SK-N-SH treated with all-trans-retinoic acid at 6 μM for 48 hours (cell line): ENCODE measurements around the gene TMEM178A.

Experiments used
- ATAC-seq: fragments of 200-7000 bp; cut with Tn5 transposase; 3 replicates; pipeline ENCODE4 v1.9.1; 2020; ENCODE audit warnings: mild to moderate bottlenecking, moderate library complexity
- ARNTL ChIP-seq: fragments of 450-650 bp; formaldehyde crosslinking; IDR thresholded peaks from 2 replicates; pipeline ENCODE4 v1.5.0; 2020; ENCODE audit warnings: low read depth, mild to moderate bottlenecking, moderate library complexity, borderline replicate concordance
- BACH2 ChIP-seq: fragments of 250-450 bp; sonication (Bioruptor Pico); IDR thresholded peaks from 2 replicates; pipeline ENCODE4 v1.9.0; 2021; ENCODE audit warnings: mild to moderate bottlenecking, borderline replicate concordance
- CSDC2 ChIP-seq: fragments of 250-450 bp; sonication (Bioruptor Pico); IDR thresholded peaks from 2 replicates; pipeline ENCODE4 v1.5.0; 2020; ENCODE audit warnings: mild to moderate bottlenecking, moderate library complexity
- ESRRG ChIP-seq: fragments of 250-450 bp; sonication (Bioruptor Pico); IDR thresholded peaks from 2 replicates; pipeline ENCODE4 v1.6.1; 2021; ENCODE audit warnings: mild to moderate bottlenecking
- GLIS3 ChIP-seq: fragments of 250-450 bp; sonication (Bioruptor Pico); IDR thresholded peaks from 2 replicates; pipeline ENCODE4 v1.5.0; 2020; ENCODE audit warnings: mild to moderate bottlenecking, moderate library complexity
- ISL1 ChIP-seq: fragments of 250-450 bp; sonication (Bioruptor Pico); IDR thresholded peaks from 2 replicates; pipeline ENCODE4 v2.1.2; 2022; ENCODE audit warnings: mild to moderate bottlenecking, moderate library complexity
- RARB ChIP-seq: fragments of 250-450 bp; sonication (Bioruptor Pico); IDR thresholded peaks from 2 replicates; pipeline ENCODE4 v1.8.0; 2021; ENCODE audit warnings: mild to moderate bottlenecking, moderate library complexity
- SNAI2 ChIP-seq: fragments of 250-450 bp; sonication (Bioruptor Pico); IDR thresholded peaks from 2 replicates; pipeline ENCODE4 v1.5.0; 2020; ENCODE audit warnings: mild to moderate bottlenecking, moderate library complexity
- TCF4 ChIP-seq: fragments of 250-450 bp; sonication (Bioruptor Pico); IDR thresholded peaks from 2 replicates; pipeline ENCODE4 v1.8.0; 2021; ENCODE audit warnings: mild to moderate bottlenecking, moderate library complexity, borderline replicate concordance
- TOX ChIP-seq: fragments of 250-450 bp; sonication (Bioruptor Pico); IDR thresholded peaks from 2 replicates; pipeline ENCODE4 v1.8.0; 2021; ENCODE audit warnings: mild to moderate bottlenecking, moderate library complexity, borderline replicate concordance
- ZC3H10 ChIP-seq: fragments of 250-450 bp; sonication (Bioruptor Pico); IDR thresholded peaks from 2 replicates; pipeline ENCODE4 v1.5.1; 2021; ENCODE audit warnings: mild to moderate bottlenecking, moderate library complexity
- ZFP3 ChIP-seq: fragments of 250-450 bp; sonication (Bioruptor Pico); IDR thresholded peaks from 2 replicates; pipeline ENCODE4 v1.5.0; 2020; ENCODE audit warnings: mild to moderate bottlenecking, moderate library complexity
- ZFP30 ChIP-seq: fragments of 450-650 bp; formaldehyde crosslinking; IDR thresholded peaks from 2 replicates; pipeline ENCODE4 v1.5.0; 2022; ENCODE audit warnings: mild to moderate bottlenecking, moderate library complexity
- ZNF565 ChIP-seq: fragments of 450-650 bp; formaldehyde crosslinking; conservative IDR thresholded peaks from 2 replicates; pipeline ENCODE4 v1.5.0; 2020; ENCODE audit warnings: low read depth, mild to moderate bottlenecking, moderate library complexity
- ZNF70 ChIP-seq: fragments of 450-650 bp; formaldehyde crosslinking; IDR thresholded peaks from 2 replicates; pipeline ENCODE4 v1.5.0; 2020; ENCODE audit warnings: mild to moderate bottlenecking, moderate library complexity
- ZNF8 ChIP-seq: fragments of 450-650 bp; formaldehyde crosslinking; IDR thresholded peaks from 2 replicates; pipeline ENCODE4 v1.5.0; 2020; ENCODE audit warnings: mild to moderate bottlenecking, moderate library complexity
- TF ChIP-seq, protein P1 (sequence below): fragments of 250-450 bp; sonication (Bioruptor Pico); IDR thresholded peaks from 2 replicates; pipeline ENCODE4 v1.8.0; 2021; ENCODE audit warnings: low read depth, mild to moderate bottlenecking, moderate library complexity, borderline replicate concordance
- TF ChIP-seq, protein P2 (sequence below): fragments of 250-450 bp; sonication (Bioruptor Pico); IDR thresholded peaks from 2 replicates; pipeline ENCODE4 v1.5.1; 2020; ENCODE audit warnings: low read depth, mild to moderate bottlenecking, moderate library complexity
- TF ChIP-seq, protein P3 (sequence below): fragments of 250-450 bp; sonication (Bioruptor Pico); IDR thresholded peaks from 2 replicates; pipeline ENCODE4 v1.5.0; 2020; ENCODE audit warnings: mild to moderate bottlenecking, moderate library complexity
- TF ChIP-seq, protein P4 (sequence below): fragments of 250-450 bp; sonication (Bioruptor Pico); IDR thresholded peaks from 2 replicates; pipeline ENCODE4 v1.5.1; 2021; ENCODE audit warnings: mild to moderate bottlenecking, moderate library complexity
- TF ChIP-seq, protein P5 (sequence below): fragments of 250-450 bp; sonication (Bioruptor Pico); IDR thresholded peaks from 2 replicates; pipeline ENCODE4 v1.8.0; 2020; ENCODE audit warnings: mild to moderate bottlenecking, moderate library complexity, borderline replicate concordance

Gene TMEM178A

DNA sequence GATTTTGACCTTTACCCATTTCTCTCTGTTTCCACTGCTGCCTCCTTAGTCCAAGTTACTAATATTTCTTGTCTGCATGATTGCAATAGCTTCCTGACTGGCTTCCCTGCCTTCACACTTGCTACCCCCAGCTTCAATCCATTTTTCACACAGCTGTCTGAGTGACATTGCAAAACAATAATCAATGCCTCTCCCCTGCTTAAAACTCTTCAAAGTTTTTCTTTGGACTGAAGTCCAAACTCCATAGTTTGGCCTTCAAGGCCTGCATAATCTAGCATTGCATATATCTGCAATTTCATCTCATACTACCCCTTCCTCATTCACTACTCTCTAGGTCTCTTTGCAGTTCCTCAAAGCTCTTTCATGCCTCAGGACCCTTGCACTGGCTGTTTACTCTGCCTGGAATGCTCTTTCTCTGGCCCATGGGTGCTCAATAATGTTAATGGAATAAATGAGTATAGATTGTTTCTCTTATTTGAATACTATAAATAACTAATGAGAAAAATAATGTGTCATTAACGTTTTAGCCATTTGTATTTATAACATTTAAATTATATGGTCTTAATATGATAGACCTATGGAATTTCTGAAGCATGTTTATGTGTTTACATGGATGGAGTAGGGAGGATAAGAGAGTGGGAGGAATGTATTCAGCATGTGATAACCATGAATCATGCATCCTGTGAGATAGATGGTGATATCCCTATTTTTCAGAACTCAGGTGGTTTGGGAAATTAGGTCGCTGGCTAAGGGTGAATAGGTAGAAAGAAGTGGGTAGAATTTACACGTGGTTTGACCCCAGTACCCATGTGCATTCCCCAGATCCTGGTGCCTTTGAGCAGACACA is 5.7 kb upstream of the TMEM178A start:
- TF ChIP-seq ISL1 (CRISPR knock-in tag) (no peak), ZC3H10 (CRISPR knock-in tag) (no peak), TCF4 (CRISPR knock-in tag) (no peak), SNAI2 (CRISPR knock-in tag) (no peak), ARNTL (no peak), ZNF70 (CRISPR knock-in tag) (no peak), CSDC2 (no peak), TOX (no peak), ZFP3 (no peak), ZNF8 (CRISPR knock-in tag) (no peak), GLIS3 (CRISPR knock-in tag) (no peak)
- TF ChIP-seq, protein P1, sequence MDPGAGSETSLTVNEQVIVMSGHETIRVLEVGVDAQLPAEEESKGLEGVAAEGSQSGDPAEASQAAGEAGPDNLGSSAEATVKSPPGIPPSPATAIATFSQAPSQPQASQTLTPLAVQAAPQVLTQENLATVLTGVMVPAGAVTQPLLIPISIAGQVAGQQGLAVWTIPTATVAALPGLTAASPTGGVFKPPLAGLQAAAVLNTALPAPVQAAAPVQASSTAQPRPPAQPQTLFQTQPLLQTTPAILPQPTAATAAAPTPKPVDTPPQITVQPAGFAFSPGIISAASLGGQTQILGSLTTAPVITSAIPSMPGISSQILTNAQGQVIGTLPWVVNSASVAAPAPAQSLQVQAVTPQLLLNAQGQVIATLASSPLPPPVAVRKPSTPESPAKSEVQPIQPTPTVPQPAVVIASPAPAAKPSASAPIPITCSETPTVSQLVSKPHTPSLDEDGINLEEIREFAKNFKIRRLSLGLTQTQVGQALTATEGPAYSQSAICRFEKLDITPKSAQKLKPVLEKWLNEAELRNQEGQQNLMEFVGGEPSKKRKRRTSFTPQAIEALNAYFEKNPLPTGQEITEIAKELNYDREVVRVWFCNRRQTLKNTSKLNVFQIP (CRISPR knock-in tag), result no peak
- TF ChIP-seq, protein P2, sequence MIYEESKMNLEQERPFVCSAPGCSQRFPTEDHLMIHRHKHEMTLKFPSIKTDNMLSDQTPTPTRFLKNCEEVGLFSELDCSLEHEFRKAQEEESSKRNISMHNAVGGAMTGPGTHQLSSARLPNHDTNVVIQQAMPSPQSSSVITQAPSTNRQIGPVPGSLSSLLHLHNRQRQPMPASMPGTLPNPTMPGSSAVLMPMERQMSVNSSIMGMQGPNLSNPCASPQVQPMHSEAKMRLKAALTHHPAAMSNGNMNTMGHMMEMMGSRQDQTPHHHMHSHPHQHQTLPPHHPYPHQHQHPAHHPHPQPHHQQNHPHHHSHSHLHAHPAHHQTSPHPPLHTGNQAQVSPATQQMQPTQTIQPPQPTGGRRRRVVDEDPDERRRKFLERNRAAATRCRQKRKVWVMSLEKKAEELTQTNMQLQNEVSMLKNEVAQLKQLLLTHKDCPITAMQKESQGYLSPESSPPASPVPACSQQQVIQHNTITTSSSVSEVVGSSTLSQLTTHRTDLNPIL (CRISPR knock-in tag), result no peak
- TF ChIP-seq, protein P3, sequence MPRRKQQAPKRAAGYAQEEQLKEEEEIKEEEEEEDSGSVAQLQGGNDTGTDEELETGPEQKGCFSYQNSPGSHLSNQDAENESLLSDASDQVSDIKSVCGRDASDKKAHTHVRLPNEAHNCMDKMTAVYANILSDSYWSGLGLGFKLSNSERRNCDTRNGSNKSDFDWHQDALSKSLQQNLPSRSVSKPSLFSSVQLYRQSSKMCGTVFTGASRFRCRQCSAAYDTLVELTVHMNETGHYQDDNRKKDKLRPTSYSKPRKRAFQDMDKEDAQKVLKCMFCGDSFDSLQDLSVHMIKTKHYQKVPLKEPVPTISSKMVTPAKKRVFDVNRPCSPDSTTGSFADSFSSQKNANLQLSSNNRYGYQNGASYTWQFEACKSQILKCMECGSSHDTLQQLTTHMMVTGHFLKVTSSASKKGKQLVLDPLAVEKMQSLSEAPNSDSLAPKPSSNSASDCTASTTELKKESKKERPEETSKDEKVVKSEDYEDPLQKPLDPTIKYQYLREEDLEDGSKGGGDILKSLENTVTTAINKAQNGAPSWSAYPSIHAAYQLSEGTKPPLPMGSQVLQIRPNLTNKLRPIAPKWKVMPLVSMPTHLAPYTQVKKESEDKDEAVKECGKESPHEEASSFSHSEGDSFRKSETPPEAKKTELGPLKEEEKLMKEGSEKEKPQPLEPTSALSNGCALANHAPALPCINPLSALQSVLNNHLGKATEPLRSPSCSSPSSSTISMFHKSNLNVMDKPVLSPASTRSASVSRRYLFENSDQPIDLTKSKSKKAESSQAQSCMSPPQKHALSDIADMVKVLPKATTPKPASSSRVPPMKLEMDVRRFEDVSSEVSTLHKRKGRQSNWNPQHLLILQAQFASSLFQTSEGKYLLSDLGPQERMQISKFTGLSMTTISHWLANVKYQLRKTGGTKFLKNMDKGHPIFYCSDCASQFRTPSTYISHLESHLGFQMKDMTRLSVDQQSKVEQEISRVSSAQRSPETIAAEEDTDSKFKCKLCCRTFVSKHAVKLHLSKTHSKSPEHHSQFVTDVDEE (CRISPR knock-in tag), result no peak
- no peak for ATAC-seq

DNA sequence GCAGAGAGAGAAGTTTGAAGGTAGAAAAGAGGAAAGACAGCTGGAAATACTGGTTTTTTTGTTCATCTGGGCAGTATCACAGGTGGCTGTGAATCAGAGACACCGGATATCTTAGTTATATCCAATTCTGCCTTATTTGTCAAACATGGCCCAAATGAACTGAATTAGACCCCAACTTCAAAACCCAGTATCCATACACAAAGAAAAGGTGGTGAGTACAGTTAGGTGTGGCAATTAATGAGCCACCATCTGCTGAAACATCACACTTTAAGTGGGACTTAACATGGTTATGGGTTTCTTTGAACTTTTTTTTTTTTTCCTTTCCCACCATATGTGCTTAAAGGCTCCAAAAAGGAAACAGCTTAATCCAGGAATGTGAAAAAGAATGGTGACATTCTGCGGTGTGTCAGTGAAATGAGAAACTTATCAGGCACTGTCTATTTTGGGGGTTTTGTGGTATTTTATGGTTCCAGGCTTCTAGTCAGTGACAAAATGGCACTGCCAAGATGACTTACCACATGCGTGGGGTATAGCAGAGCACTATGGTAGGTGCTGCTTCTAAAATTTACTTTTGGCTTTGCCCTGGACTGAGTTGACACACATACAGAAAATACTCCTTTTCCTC is 5.0 kb upstream of the TMEM178A start:
- ATAC-seq, result no peak
- TF ChIP-seq ZNF565 (CRISPR knock-in tag) (no peak), ESRRG (CRISPR knock-in tag) (no peak), RARB (CRISPR knock-in tag) (no peak), ZNF70 (CRISPR knock-in tag) (no peak), GLIS3 (CRISPR knock-in tag) (no peak), ARNTL (no peak), ZNF8 (CRISPR knock-in tag) (no peak)
- TF ChIP-seq, protein P4, sequence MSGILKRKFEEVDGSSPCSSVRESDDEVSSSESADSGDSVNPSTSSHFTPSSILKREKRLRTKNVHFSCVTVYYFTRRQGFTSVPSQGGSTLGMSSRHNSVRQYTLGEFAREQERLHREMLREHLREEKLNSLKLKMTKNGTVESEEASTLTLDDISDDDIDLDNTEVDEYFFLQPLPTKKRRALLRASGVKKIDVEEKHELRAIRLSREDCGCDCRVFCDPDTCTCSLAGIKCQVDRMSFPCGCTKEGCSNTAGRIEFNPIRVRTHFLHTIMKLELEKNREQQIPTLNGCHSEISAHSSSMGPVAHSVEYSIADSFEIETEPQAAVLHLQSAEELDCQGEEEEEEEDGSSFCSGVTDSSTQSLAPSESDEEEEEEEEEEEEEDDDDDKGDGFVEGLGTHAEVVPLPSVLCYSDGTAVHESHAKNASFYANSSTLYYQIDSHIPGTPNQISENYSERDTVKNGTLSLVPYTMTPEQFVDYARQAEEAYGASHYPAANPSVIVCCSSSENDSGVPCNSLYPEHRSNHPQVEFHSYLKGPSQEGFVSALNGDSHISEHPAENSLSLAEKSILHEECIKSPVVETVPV (CRISPR knock-in tag), result no peak
- TF ChIP-seq, protein P1 (CRISPR knock-in tag), result no peak

DNA sequence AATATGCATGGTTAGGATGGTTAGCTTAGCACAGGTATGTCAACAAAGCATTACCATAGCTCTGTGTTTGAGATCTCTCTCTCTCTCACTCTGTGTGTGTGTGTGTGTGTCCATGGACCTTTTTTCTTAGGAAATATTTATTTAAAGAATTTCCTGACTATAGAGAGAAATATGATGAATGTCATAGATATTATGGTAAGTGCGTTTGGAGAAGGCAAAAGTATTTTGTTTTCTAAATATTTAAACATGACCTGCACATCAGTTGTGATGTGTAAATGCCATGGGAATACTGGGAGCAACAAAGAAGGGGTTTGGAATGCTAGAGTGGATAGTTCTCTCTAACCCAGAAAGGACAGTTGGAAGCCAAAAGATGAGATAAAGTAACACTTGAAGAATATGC is 3.9 kb upstream of the TMEM178A start:
- ATAC-seq, result no peak
- TF ChIP-seq, protein P5, sequence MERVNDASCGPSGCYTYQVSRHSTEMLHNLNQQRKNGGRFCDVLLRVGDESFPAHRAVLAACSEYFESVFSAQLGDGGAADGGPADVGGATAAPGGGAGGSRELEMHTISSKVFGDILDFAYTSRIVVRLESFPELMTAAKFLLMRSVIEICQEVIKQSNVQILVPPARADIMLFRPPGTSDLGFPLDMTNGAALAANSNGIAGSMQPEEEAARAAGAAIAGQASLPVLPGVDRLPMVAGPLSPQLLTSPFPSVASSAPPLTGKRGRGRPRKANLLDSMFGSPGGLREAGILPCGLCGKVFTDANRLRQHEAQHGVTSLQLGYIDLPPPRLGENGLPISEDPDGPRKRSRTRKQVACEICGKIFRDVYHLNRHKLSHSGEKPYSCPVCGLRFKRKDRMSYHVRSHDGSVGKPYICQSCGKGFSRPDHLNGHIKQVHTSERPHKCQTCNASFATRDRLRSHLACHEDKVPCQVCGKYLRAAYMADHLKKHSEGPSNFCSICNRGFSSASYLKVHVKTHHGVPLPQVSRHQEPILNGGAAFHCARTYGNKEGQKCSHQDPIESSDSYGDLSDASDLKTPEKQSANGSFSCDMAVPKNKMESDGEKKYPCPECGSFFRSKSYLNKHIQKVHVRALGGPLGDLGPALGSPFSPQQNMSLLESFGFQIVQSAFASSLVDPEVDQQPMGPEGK (CRISPR knock-in tag), result no peak
- TF ChIP-seq BACH2 (CRISPR knock-in tag) (no peak), ZFP30 (no peak), ZNF8 (CRISPR knock-in tag) (no peak), SNAI2 (CRISPR knock-in tag) (no peak), CSDC2 (no peak), ISL1 (CRISPR knock-in tag) (no peak), TCF4 (CRISPR knock-in tag) (no peak), GLIS3 (CRISPR knock-in tag) (no peak), RARB (CRISPR knock-in tag) (no peak), ZNF70 (CRISPR knock-in tag) (no peak)
- TF ChIP-seq, protein P4 (CRISPR knock-in tag), result no peak
- TF ChIP-seq, protein P1 (CRISPR knock-in tag), result no peak
